Fibroblast of the conjunctiva (primary cell): Measurements from ENCODE around the gene DHRS1.

Source experiments
- DNase-seq: peaks from one replicate; pipeline ENCODE4 v3.0.0-alpha.2; 2010; ENCODE audit warnings: low read depth

DHRS1 gene

DNA sequence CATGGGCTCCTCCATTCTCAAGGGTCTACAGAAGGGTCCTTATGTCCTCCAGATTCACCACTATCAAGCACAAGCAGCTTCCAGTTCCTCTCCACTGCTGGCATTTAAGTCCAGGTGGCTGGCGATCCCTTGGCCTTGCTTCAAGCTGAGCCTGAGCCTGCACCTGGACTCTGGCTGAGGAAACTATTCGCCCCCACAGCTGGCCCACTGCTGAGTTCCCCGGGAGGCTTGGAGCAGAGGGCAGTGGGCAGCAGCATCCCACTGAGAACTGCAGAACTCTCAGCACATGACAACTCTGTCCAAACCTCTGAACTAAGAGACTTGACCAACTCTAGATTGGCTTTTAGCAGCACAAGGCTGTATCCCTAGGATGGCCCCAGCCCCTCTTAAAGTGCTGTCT is 16.8 kb downstream of the DHRS1 start:
- DNase-seq = no peak

DNA sequence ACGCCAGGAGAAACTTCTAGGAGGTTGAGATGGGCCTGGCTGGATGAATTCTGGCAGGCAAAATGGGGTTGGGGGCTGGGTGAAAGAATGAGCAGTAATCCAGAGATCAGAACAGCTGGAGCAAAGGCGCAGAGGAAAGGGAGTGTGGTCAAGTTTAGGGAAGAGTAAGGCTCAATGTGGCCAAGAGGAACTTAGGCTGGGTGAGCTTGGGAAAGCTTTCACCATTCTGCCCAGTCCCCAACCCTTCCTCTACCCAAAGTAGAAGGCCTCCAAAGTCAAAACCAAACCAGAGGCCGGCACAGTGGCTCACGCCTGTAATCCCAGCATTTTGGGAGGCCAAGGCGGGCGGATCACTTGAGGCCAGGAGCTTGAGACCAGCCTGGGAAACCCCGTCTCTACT is 17.9 kb downstream of the DHRS1 start:
- DNase-seq = no peak

DNA sequence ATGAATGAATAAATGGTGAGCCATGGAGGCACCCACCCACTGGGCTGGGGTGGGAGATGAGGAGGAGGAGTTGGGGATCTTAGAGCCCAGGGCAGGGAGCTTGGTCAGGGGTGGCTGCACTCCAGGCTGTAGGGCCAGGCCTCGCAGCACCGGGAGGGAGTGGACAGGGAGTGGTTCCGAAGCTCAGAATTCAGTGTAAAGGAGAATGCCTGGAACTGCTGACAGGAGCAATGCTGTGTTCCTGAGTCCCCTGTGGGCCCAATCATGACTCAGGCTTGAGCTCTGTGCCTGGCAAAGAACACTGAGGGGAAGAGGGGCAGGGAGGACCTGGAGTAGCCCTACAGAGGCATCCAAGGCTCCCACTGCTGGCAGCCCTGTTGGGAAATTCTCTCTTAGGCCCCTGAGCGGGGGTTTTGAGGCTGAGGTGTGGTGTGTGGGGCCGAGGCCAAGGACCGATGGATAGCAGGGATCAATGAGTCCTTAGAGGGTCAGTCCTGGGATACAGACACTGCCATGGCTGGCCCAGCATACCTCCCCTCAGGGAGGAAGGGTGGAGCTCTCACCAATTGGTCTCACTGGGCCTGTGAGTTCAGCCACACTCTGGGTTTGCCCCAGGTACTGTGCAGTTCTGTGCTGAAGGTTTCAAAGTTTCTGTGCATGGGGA is 18.7 kb downstream of the DHRS1 start:
- no peak for DNase-seq

DNA sequence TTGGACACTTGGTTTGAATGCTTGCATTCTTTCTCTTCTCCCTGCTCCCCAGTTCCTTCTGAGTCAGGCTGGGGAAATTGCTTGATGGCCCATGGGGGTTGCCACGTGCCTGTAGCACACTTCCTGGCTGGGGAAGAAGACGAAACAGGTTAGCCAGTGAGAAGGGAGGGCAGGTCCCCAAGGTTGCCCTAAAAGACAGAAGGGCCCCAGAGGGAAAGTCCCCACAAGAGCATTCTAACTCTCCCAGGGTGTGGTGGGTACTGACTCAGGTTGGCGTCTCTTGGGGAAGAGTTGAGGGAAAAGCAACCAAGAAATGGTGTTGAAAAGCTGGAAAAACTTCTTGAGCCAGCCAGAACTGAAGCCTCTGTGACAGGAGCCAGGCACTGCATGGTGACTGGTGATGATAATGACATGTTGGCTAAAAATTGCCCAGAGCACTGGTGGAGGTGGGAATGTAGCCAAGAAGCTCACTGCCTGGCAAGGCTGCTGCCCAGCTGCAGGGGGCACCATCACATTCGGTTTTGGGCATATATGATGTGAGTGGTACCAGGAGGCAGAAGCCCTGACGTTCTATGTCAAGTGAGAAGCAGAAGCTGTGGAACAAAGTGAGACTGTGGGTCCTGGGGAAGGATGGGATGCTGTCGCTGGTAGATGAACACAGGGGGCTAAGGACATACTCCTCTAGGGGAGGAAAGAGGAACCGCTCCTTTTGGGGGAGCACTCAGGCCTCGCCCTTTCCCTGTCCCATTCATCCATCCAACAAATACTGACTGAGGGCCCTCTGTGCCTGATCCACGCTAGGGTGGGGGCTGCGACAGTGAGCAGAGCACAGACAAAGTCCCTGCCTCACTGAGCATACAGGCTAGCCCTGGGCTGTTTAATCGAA is 20.0 kb downstream of the DHRS1 start:
- no peak for DNase-seq

DNA sequence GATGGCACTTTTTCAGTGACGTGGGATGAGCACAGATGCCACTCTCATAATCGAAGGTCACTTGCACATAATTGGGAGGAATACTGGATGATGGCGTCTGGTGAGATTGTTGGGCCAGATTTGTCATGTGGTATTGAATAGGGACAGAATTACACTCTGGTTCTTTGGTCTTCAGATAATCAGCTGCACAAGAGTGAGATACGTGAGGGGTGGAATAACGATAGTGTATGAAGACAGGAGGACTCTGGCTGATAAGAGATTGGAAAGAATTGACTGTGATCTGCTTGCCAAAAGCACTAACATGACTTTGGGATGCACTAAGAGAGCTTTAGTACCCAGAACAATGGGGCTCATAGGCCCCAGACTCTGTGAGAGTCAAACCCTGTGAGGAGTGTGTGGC is 21.2 kb downstream of the DHRS1 start:
- no peak for DNase-seq

DNA sequence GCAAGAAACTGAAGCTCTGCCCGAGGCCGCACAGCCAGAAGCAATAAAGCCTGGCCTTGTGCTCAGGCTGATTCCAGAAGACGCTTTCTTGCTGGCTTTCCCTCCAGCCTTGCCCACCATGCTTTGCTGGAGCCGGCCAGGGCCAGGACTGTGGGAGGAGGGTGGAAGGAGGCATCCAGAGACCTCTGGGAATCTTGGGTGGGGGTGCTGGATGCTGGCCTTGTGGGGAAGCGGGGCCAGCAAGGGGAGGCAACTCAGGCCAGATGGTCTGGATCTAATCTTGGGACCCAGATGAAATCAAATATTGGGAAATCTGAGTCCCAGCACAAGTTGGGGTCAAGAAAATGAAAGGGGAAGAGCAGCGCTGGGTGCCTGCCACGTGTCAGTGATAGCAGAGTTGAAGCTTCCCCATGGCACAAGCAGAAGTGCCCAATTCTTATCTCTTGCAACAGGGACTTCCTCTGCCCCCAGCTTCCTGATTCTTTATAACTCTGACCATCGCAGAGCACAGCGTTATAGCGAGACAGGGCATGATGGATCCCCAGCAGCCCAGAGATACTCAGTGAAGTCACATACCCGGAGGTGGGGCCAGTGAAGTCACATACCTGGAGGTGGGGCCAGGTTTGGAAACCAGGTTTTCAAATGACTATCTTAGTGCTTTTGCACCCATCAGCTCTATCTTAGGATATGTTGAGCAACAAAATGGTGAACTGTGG is 21.8 kb downstream of the DHRS1 start:
- no peak for DNase-seq

DNA sequence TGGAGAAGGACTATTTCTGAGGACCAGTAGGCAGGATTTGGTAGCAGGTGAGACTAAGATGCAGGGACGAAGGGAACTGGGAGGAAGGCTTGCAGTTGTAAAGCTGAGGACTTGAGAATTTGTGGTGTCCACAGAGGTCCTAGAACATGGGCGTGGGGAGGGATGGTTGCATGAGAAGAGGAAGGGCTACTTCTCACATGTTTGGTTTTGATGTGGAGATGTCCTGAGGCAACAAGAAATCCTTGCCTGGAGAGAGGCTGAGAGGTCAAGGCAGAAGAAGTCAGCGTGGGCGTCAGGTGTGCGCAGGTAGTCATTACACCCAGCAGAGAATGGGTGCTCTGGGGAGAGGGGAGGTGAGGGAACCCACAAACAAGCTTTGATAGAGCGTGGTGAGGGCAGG is 22.5 kb downstream of the DHRS1 start:
- no peak for DNase-seq

DNA sequence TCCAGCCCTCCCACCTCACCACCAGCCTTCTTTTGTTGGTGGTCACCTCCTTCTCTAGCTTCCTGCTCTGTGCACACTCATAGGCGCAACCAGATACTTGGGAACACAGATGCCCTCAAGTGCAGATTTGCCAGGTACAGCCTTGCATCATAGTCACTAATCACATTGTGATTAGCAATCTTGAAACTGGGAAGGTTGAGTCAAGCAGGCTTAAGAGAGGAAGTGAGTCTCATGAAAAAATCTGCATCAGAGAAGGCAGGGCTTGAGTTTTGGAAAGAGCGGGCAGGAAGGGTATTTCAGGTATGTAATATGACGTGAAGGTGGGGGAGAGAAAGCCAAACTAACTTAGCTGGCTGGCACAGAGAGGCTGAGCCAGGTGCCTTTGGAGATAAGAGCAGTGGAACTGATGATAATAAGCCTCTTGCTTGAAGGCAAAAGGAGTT is 25.5 kb downstream of the DHRS1 start:
- DNase-seq = no peak

DNA sequence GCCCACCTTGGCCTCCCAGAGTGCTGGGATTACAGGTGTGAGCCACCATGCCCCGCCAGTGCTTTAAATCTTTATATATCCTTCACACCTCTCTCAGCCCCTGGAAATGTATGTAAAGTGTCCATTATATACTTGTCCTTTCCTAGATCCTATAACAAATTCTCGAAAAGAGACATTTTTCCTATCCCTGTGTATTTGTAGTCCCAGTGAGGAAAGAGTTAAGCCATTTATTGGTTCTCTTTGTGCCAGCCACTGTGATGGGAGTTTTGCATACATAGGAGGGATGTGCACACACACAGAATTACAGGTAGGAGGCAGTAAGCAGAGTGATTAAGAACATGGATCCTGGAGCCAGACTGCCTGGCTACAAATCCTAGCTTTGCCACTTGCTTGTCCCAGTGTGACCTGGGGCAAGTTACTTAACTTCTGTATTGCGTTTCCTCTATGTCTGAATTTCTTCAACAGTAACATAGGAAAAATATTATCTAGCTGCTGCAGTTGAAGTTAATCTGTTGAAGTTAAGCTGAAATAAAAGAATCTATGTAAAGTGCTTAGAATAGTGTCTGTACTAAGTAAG is 26.1 kb downstream of the DHRS1 start:
- DNase-seq = no peak

DNA sequence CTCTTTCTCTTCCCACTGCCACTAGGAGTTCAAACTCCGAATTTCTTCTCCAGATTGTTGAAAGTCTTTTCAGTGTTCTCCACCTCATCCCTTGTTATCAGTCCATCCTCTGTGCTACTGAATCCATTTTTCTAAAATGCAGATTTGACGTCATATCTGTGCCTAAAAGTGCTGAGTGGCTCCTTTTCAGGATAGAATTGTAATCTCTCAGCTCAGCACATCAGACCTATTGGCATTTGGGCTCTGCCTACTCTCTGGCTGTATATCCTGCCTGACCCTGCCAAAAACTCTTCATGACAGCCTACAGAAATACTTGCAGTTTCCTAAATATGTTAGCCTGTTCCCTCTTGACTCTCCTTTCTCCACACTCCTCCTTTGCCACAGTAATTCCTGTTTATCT is 27.1 kb downstream of the DHRS1 start:
- no peak for DNase-seq

DNA sequence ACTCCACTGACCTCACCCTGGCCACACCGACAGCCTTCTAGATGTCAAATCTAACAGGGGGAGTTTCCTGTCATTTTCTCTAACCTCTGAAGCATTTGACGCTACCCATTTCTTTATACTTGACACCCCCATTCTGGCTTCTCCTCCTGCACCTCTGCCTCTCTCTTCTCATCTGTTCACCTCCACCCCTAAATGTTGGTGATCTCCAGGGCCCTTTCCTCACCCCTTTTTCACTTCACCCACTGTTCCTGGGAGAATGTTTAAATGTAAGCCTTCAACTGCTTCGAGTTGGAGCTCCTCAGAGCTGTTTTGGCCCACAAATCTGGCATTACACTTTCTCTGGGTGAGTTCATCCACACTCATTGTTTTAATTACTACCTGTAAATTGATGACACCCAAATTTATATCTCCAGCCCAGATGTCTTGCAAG is 27.7 kb downstream of the DHRS1 start:
- DNase-seq = no peak

DNA sequence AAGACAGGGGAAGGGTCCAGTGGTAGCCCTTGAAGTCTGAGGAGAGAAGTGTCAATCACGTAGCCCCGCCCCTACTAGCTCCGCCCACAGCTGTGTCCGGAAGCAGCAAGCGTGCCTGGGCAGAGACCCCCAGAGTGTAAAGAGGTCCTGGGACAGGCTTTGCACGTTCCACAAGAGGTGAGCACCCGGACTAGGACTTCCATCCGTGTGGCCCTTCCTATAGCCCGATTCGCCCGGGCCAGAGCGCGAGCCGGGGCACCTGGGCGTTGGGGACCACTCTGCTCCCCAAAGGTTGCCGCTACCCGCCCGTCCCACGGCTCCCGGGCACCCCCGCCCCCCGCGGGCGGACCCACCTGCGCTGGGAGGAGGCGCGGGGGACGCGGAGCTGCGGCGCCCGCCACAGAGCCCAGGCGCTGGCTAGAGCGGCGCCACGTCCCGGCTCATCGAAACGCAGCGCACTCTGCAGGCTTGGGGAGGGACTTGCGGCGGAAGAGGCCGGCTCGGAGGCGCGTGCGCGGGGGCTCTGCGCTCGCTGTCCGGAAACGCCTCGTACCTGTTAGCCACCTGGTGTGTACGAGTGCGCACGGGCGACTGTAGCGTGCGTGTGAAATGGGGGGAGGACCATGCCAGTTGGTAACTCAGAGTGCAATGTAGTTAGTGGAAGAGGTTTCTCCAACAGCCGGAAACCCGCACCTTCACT is 28.3 kb downstream of the DHRS1 start, which contains the start of gene RABGGTA:
RABGGTA (minus strand) TSS at position 464 of the 700 bp plus-strand sequence. CDS start 482 bp downstream, outside the sequence.
- peak; percentile 67 for DNase-seq

DNA sequence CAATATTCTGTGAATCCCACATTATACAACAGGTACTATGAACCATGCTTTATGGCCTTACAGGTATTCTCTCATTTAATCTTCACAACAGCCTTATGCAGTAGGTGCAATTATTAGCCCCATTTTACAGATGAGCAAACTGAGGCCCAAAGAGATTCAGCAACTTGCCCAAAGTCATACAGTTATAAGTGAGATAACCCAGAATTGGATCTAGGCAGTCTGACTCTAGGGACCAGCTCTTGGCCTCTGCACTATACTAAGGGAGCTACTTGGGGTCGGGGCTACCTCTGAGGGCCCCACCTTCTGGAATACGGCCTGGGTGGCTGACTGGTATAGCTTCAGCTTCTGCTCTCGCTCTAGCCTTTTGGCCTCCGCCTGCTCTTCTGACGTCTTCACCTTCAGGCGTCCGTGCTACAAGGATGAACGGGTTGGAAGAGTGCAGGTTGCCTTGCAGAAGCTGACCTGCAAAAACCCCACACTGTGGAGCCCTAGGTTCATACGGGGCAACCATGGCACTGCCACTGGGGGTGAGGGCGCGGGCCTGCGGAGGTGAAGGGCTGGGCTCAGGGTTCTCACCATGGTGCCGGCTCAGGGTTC is 28.9 kb downstream of the DHRS1 start:
- no peak for DNase-seq

DNA sequence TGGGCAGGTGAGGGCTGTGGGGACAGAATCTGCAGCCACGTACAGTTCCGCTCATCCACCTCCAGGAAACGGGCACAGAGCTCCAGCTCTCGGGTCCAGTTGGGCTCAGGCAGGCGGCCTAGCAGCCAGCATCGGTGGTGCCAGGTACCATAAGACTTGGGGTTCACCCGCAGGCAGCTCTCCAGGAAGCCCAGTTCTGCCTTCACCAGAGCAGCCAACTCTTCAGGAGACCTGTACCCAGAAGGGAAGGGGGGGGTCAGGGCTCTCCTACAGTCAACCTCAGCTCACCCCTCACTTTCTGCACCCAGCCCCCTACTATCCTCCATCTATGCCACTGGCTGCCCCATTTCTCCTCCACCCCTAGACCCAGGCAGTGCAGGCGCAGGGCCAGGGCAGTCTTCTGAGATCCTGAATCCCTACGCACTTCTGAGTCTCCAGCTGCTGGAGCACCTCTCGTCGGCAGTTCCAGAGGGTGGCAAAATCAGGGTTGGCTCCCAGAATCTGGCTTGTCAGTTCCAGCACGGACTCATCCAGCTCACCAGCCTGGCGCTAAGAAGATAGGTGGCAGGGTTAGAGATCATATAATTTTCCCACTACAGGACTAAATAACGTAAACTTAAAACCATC is 29.6 kb downstream of the DHRS1 start:
- DNase-seq = no peak

DNA sequence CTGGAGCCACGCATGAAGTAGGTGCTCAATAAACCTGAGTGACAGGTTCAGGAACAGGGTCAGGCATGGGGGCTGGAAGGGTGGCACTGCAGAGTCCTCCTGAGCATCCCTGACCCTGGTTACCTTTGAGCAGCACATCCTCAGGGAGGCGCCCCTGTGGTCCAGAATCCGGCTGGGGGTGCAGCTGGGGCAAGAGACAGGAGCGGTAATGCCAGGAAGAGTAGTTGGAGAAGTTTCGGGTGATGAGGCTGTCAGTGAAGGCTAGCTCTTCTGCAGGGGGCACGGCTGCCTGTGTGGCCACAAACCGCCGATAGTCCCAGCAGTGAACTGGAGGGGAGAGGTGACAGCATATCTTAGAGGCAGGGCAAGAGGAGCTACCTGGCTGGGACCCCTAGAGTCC is 30.2 kb downstream of the DHRS1 start:
- DNase-seq = no peak

DNA sequence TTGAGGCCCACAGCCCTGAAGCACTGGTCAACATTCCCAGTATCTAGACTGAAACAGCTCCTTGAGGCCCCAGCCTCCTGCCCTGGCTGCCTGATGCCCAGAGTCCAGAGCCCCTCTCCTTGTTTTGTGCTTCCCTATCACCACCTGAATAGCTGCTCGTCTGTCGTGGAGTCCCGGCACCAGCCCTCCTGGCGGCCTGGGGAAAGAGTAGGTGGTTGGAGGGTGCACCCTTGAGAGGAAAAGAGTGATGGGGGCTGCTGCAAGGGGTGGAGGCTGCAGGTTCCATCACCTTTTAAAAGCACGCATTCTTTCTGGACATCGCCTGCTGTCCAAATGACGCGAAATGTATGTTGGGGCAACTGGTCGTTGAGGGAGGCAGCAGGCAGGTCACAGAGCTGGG is 31.4 kb downstream of the DHRS1 start:
- no peak for DNase-seq

DNA sequence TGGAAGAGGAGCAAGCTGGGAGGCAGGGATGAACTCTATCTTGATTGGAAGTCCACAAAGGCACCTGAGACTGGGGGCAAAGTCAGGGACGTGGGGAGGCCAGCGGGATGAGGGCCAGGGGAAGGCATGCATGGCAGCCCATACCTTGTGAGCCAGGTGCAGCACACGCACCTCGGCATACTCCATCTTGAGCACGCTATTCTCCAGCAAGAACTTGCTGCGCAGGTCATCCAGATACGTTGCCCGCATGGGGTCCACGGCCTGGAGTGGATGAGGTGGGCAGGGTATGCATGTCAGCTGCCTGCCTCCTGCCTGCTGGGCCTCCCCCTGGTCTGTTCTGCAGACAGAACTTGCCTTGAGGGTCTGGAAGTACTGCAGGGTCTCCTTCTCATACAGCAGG is 32.1 kb downstream of the DHRS1 start:
- no peak for DNase-seq

DNA sequence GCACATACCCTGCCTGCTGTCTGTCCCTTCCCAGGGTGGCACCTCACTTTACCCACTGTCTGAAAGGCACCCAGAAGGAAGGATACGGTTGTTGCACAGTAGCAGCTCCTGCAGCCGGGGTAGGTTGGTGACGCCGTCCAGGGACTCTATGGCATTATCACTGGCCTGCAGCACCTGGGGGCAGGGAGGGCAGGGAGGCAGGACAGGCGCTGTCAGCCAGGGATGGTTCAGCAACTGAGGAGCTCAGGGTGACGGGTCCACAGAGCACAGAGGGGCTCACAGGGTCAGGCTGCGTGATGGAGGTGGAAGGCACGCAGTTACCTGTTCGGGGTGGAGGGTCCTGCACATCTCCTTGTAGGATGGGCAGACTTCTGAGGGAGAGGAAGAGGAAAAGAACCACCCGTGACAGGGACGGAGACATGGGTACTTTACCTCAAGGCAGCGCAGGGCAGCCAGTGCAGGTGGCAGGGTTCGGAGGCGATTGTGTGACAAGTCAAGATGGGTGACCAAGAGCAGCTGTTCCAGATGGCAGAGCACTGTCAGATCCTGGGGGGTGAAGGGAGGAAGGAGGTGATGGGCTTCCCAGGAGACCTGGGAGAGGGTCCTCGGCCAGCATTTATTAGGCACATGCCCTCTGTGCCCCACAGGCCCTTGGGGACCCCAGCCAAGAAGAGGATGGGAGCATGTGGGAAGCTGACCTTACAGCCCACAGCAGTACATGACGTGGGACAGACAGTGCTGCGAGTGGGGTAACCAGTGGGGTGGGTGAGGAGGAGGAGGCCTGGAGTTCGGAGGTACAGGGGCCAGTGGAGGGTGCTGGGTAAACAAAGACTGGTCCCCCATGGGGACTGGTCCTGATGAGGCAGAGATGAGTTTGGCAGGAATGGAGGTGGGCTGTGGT is 33.0 kb downstream of the DHRS1 start:
- no peak for DNase-seq

DNA sequence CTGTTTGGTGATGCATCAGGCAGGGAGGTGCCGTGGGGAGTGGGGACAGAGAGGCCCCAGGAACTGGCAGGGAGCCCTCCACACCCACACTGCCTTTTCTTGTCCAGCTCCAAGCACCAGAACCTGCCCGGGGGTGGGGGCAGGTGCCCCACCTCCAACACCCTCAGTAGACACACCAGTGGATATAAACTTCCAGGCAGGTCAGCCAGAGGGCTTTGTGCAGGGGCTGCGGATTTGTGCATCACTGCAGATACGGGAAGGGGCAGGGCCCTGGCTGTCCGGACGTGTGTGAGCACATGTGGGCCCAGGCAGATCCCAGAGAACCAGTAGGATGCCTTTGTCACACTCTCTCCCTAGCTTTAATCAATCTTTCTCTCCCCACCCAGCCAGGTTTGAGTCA is 35.3 kb downstream of the DHRS1 start:
- DNase-seq = no peak

DNA sequence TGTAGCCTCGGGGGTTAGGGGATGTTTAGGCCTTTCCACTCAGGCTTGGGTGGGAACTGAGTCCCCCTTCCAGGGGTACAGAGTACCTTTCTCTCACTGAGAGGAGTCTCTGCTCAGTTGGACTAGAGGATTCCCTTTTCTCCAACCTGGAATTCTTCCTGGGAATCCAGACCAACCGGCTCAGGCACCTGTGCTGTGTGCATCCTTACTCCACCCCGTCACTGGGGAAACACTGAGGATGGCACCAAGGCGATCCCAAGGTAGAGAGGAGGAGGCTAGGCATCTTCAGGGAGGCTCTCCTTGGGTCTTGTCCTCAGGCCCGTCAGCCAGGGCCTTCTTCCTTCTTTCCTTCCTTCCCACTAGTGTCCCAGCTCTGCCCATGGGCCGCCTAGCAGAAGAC is 35.7 kb downstream of the DHRS1 start:
- DNase-seq = no peak
